ENCODE results near the gene INHA.

Gene INHA

DNA sequence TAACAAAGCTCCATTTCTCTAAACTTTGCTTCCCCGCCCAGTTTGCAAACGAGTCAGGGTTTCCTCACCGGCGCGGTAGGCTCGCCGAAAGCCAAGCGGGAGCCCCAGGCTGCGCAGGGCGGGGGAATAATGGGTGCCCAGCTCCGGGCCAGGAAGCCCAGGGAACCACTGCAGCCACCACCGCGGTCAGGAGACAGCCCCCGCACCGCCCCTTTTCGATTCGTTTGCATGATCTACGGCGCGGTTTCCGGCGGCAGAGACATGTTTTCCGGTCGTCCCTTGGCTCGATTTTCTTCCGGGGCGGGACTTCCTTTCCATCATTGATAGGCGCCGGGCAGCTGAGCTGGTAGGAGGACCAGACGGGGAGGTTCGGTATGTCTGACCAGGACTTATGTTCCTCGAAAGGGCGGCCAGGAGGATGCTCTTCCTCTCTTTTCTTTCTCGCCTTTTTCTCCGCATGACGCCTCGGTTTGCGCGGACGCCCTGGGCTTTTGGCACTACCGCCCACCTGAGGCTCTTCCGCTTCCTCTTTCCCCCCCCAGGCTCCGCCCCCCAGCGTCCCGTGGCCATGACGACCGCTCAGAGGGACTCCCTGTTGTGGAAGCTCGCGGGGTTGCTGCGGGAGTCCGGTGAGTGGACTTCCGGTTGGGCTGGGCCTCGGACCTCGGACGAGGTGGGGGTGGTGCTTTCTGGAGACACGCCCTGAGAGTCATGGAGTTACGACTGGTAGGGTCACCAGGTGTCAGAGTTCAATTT lies 25.6 kb downstream of the INHA start, which contains the start of gene STK11IP:
TSS of gene STK11IP (plus strand) at position 306 of the 756 bp plus-strand sequence. CDS start at position 569, 263 bp downstream.
- peak within 1 kb of the TSS; percentile 63 to 82 (median 72) for H3K4me3 ChIP-seq
- H4K20me1 ChIP-seq: peaks cover 0 to 30% (median 9%) of the 10 kb centered on the region in 11 experiments; a peak in 7 of 22 replicates
- H3K4me2 ChIP-seq: peak within 1 kb of the TSS; percentile 84 to 96 (median 92)
- TF ChIP-seq Cebpa-rat (IDR thresholded peaks at IDR 0.05): no peak
- H3K27me3 ChIP-seq: no peaks in the 10 kb centered on the region
- peak within 1 kb of the TSS; percentile 77 to 91 (median 86) for H3K27ac ChIP-seq
- H3K9me3 ChIP-seq (replicated peaks in 1 of 11): no peaks in the 10 kb centered on the region
- H3K36me3 ChIP-seq: peaks cover 18 to 27% (median 22%) of the 10 kb centered on the region in 11 experiments
- H3K4me1 ChIP-seq: peaks cover 18 to 30% (median 22%) of the 10 kb centered on the region in 10 experiments
- peak within 1 kb of the TSS; percentile 75 to 88 (median 83) for H3K9ac ChIP-seq

DNA sequence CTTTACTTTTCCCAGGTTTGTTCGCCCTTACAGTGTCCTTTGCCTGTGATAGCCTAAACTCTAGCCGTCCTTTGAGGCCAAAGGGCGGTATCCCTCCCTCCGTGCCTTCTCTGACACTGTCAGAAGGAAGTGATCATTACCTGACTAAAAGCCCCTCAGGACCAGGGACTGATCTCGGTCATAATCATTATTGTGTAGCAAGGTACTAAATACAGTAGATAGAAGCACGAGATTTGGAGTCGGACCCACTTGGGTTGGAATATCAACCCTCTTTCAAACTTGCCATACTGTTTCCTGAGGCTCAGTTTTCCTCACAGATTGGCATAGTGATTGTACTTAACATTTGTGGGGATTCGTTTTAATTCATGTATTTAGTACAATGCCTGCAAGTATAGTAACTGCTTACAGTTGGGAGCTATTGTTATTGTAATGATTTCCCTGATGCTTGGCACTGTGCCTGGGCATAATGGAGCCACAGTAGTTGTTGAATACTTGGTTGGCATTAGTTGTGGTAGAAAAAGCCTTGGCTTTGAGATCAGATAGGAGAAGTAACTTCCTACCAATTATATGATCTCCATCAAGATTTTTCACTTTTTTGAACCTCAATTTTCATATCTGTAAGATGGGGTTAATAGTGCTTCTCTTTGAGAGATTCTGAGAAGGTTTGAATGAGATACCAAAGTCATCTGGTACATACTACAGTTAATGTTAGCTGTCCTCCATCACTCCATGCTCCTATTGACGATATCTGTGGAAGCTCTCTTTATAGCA lies 26.4 kb downstream of the INHA start:
- Histone ChIP-seq H3K9ac (peak overlapping the region; percentile 75 to 88 (median 83)), H3K4me2 (peak overlapping the region; percentile 78 to 96 (median 92)), H3K4me3 (peak overlapping the region; percentile 63 to 82 (median 72)), H3K27ac (peak overlapping the region; percentile 77 to 91 (median 86)), H3K9me3 (replicated peaks in 1 of 11) (no peaks in the 10 kb centered on the region), H3K27me3 (no peaks in the 10 kb centered on the region), H4K20me1 (peaks cover 0 to 30% (median 10%) of the 10 kb centered on the region in 11 experiments; a peak in 7 of 22 replicates), H3K36me3 (peaks cover 22 to 33% (median 28%) of the 10 kb centered on the region in 11 experiments), H3K4me1 (peaks cover 18 to 38% (median 26%) of the 10 kb centered on the region in 10 experiments)
- TF ChIP-seq Cebpa-rat (IDR thresholded peaks at IDR 0.05): no peak

DNA sequence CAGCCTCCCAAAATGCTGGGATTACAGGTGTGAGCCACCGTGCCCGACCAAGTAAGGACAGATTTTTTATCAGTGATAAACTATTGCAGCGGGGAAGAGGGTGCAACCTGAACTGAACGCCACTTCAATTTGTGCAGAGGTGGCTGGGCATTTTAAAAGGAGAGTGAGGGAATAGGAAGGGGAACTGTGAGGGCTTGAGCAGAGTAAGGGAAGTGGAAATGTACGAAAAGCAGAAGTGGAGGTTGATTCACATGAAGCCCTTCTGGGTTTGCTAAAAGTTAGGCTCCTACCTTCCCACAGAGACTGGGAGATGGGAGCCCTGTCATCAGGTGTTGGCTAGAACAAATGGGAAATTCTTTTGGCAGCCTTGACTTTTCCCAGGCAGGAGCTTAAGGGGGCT lies 31.7 kb downstream of the INHA start:
- H3K36me3 ChIP-seq: peaks cover 61 to 82% (median 76%) of the 10 kb centered on the region in 11 experiments
- H3K9ac ChIP-seq: peak overlapping the region in 2 of 11 experiments; percentile 8 to 22; a peak in 2 of 22 replicates
- H4K20me1 ChIP-seq: peaks cover 0 to 49% (median 11%) of the 10 kb centered on the region in 11 experiments; a peak in 11 of 22 replicates
- no peaks in the 10 kb centered on the region for H3K9me3 ChIP-seq (replicated peaks in 1 of 11)
- peak overlapping the region in 2 of 11 experiments; percentile 26 to 28; a peak in 2 of 22 replicates for H3K27ac ChIP-seq
- H3K4me1 ChIP-seq: peaks cover 5 to 46% (median 24%) of the 10 kb centered on the region in 10 experiments
- no peak for TF ChIP-seq Cebpa-rat (IDR thresholded peaks at IDR 0.05)
- H3K4me3 ChIP-seq: no peak overlapping the region
- peak overlapping the region in 5 of 11 experiments; percentile 31 to 66 (median 58); a peak in 11 of 22 replicates for H3K4me2 ChIP-seq
- no peaks in the 10 kb centered on the region for H3K27me3 ChIP-seq

DNA sequence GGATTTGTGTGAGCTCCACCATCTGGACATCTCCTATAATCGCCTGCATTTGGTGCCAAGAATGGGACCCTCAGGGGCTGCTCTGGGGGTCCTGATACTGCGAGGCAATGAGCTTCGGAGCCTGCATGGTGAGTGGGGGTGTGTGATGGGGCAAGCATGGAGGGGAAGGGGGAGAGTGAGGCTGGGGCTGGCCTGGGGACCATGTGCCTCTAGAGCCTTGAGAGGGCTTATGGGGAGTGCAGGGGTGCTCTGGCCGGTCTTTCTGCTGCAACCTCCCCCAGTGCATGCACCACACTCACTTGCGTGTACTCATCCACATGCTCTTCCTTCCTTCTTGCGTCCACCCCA lies 33.5 kb downstream of the INHA start:
- Histone ChIP-seq H3K36me3 (peaks cover 79 to 100% (median 92%) of the 10 kb centered on the region in 11 experiments), H3K9ac (no peak overlapping the region), H3K27me3 (no peaks in the 10 kb centered on the region), H4K20me1 (peaks cover 0 to 52% (median 6%) of the 10 kb centered on the region in 11 experiments; a peak in 9 of 22 replicates), H3K4me3 (no peak overlapping the region), H3K4me2 (no peak overlapping the region), H3K9me3 (replicated peaks in 1 of 11) (no peaks in the 10 kb centered on the region), H3K4me1 (peaks cover 0 to 31% (median 15%) of the 10 kb centered on the region in 10 experiments; a peak in 14 of 20 replicates), H3K27ac (no peak overlapping the region)
- no peak for TF ChIP-seq Cebpa-rat (IDR thresholded peaks at IDR 0.05)

DNA sequence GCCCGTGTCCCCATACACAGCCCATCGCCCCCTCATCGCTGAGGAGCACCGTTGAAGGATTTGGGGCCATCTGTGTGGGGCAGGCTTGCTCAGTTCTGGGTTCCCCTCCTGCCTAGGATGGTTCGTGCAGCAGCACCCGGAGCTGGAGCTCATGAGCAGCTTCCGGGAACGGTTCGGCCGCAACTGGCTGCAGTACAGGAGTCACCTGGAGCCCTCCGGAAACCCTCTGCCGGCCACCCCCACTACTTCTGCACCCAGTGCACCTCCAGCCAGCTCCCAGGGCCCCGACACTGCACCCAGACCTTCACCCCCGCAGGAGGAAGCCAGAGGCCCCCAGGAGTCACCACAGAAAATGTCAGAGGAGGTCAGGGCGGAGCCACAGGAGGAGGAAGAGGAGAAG lies 35.8 kb downstream of the INHA start:
- peaks cover 0 to 54% (median 3%) of the 10 kb centered on the region in 11 experiments; a peak in 8 of 22 replicates for H4K20me1 ChIP-seq
- H3K9me3 ChIP-seq (replicated peaks in 1 of 11): no peaks in the 10 kb centered on the region
- no peak for TF ChIP-seq Cebpa-rat (IDR thresholded peaks at IDR 0.05)
- no peak overlapping the region for H3K4me3 ChIP-seq
- peaks cover 11 to 42% (median 23%) of the 10 kb centered on the region in 10 experiments for H3K4me1 ChIP-seq
- H3K9ac ChIP-seq: no peak overlapping the region
- H3K27ac ChIP-seq: no peak overlapping the region
- H3K27me3 ChIP-seq: no peaks in the 10 kb centered on the region
- H3K36me3 ChIP-seq: peaks cover 81 to 98% (median 90%) of the 10 kb centered on the region in 11 experiments
- no peak overlapping the region for H3K4me2 ChIP-seq

DNA sequence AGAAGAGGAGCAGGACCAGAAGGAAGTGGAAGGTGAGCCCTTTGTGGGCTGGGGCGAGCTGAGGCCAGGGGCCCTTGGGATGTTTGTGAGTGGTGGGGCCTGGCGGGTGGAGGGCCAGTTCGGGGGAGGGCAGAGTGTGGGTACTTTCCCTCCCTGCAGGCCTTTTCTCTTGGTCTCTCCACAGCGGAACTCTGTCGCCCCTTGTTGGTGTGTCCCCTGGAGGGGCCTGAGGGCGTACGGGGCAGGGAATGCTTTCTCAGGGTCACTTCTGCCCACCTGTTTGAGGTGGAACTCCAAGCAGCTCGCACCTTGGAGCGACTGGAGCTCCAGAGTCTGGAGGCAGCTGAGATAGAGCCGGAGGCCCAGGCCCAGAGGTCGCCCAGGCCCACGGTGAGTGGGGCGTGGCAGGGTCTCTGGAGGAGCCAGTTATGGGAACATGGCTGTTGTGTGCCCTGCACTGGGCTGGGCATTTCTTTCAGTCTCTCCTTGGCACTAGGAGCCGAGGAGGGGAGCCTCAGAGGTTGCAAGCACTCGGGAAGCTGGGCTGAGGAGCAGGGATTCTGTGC lies 36.4 kb downstream of the INHA start:
- H3K27me3 ChIP-seq: no peaks in the 10 kb centered on the region
- H3K36me3 ChIP-seq: peaks cover 79 to 93% (median 85%) of the 10 kb centered on the region in 11 experiments
- H3K27ac ChIP-seq: no peak overlapping the region
- TF ChIP-seq Cebpa-rat (IDR thresholded peaks at IDR 0.05): no peak
- H3K9ac ChIP-seq: no peak overlapping the region
- H3K4me1 ChIP-seq: peaks cover 12 to 36% (median 20%) of the 10 kb centered on the region in 10 experiments
- no peak overlapping the region for H3K4me3 ChIP-seq
- peaks cover 0 to 54% (median 3%) of the 10 kb centered on the region in 11 experiments; a peak in 8 of 22 replicates for H4K20me1 ChIP-seq
- H3K9me3 ChIP-seq (replicated peaks in 1 of 11): no peaks in the 10 kb centered on the region
- H3K4me2 ChIP-seq: no peak overlapping the region

DNA sequence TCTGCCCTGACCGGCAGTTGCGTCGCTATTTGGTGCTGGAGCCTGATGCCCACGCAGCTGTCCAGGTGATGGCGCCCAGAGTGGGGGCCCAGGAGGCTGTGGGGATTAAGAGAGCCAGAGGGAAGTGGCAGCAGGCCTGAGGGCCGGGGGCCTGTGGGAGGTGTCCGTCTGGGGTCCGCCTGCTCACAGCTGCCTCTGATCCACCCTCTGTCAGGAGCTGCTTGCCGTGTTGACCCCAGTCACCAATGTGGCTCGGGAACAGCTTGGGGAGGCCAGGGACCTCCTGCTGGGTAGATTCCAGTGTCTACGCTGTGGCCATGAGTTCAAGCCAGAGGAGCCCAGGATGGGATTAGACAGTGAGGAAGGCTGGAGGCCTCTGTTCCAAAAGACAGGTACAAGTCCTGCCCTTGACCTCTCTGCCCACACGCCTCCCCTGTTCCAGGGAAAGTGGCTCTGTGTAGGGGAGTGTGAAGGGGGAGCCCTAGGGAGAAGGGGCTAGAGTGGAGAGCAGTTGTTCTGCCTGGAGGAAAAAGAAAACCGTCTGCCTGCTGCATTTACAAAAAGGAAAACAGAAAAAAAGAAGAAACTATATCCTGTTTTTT lies 37.1 kb downstream of the INHA start:
- H3K27ac ChIP-seq: no peak overlapping the region
- H3K4me1 ChIP-seq: peaks cover 10 to 29% (median 17%) of the 10 kb centered on the region in 10 experiments
- H3K4me2 ChIP-seq: no peak overlapping the region
- H3K36me3 ChIP-seq: peaks cover 77 to 94% (median 85%) of the 10 kb centered on the region in 11 experiments
- H3K9ac ChIP-seq: no peak overlapping the region
- no peak overlapping the region for H3K4me3 ChIP-seq
- H4K20me1 ChIP-seq: peaks cover 0 to 50% (median 5%) of the 10 kb centered on the region in 11 experiments; a peak in 9 of 22 replicates
- TF ChIP-seq Cebpa-rat (IDR thresholded peaks at IDR 0.05): no peak
- H3K27me3 ChIP-seq: no peaks in the 10 kb centered on the region
- no peaks in the 10 kb centered on the region for H3K9me3 ChIP-seq (replicated peaks in 1 of 11)

DNA sequence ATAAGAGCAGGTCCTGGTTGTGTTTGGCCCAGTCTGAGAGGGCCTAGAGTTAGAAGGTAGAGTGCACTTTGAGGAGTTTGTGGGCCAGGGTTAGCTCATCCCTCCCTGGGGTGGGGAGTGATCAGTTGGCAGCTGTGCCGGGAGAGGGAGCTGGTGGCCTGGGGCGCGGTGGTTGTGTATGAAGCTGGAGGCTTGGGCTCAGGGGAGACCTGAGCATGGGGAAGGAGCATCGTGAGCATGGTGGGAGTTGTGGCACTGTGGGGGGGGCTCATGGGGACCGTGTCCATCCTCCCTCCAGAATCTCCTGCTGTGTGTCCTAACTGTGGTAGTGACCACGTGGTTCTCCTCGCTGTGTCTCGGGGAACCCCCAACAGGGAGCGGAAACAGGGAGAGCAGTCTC lies 39.2 kb downstream of the INHA start:
- TF ChIP-seq Cebpa-rat (IDR thresholded peaks at IDR 0.05): no peak
- Histone ChIP-seq H3K4me1 (peaks cover 0 to 33% (median 27%) of the 10 kb centered on the region in 10 experiments; a peak in 17 of 20 replicates), H3K36me3 (peaks cover 73 to 94% (median 88%) of the 10 kb centered on the region in 11 experiments), H3K27ac (no peak overlapping the region), H3K9ac (no peak overlapping the region), H4K20me1 (peaks cover 0 to 49% (median 8%) of the 10 kb centered on the region in 11 experiments; a peak in 9 of 22 replicates), H3K9me3 (replicated peaks in 1 of 11) (no peaks in the 10 kb centered on the region), H3K4me2 (no peak overlapping the region), H3K27me3 (no peaks in the 10 kb centered on the region), H3K4me3 (no peak overlapping the region)
